Memory B cell (primary cell): Measurements from ENCODE around the gene EXOC6B.
A peak's percentile ranks its signal among the peaks of the same experiment; 100 is the strongest.

Experiments
- ATAC-seq: fragments of 150-1000 bp; cut with Tn5 transposase; 2 replicates; pipeline ENCODE4 v1.10.0; 2021; ENCODE audit warnings: low read depth, mild to moderate bottlenecking, moderate library complexity
- DNase-seq, 2 donors: peaks; one replicate each; pipeline ENCODE4 v3.0.0; 2022; ENCODE audit warnings: low spot score in 2 of 2
- H3K27ac Mint-ChIP-seq: one replicate; pipeline ENCODE4 v1.8.0; 2022; ENCODE audit warnings: mild to moderate bottlenecking, moderate library complexity, mixed read lengths
- H3K27me3 Mint-ChIP-seq: one replicate; pipeline ENCODE4 v1.8.0; 2022; ENCODE audit warnings: mixed read lengths
- H3K36me3 Mint-ChIP-seq: one replicate; pipeline ENCODE4 v1.8.0; 2022; ENCODE audit warnings: mild to moderate bottlenecking, mixed read lengths
- H3K4me1 Mint-ChIP-seq: one replicate; pipeline ENCODE4 v1.8.0; 2022; ENCODE audit warnings: mixed read lengths
- H3K4me3 Mint-ChIP-seq: one replicate; pipeline ENCODE4 v1.8.0; 2022; ENCODE audit warnings: mild to moderate bottlenecking, moderate library complexity, mixed read lengths
- H3K9me3 Mint-ChIP-seq: one replicate; pipeline ENCODE4 v1.8.0; 2022; ENCODE audit warnings: mixed read lengths

Gene EXOC6B

GRCh38 chr2:72825257-72826155 is at the start of gene EXOC6B:
TSS of gene EXOC6B (minus strand) at chr2:72826033.
- peaks cover 31% of the 10 kb centered on the region for H3K4me1 Mint-ChIP-seq
- H3K36me3 Mint-ChIP-seq: no peaks in the 10 kb centered on the region
- peak; percentile 73 to 78 for DNase-seq

GRCh38 chr2:72871880-72872279 is 46.0 kb upstream of the EXOC6B start:
- DNase-seq: no peak
- H3K4me3 Mint-ChIP-seq: no peak overlapping the region
- H3K36me3 Mint-ChIP-seq: no peaks in the 10 kb centered on the region
- peaks cover 10% of the 10 kb centered on the region for H3K27me3 Mint-ChIP-seq
- ATAC-seq: no peak
- no peak overlapping the region for H3K27ac Mint-ChIP-seq
- H3K4me1 Mint-ChIP-seq: no peaks in the 10 kb centered on the region
- peaks cover 8% of the 10 kb centered on the region for H3K9me3 Mint-ChIP-seq

More at GRCh38 chr2:72825257-72826155, at the start of gene EXOC6B:
- Mint-ChIP-seq H3K27ac (peak within 1 kb of the TSS; percentile 89), H3K27me3 (peaks cover 4% of the 10 kb centered on the region), H3K9me3 (no peaks in the 10 kb centered on the region), H3K4me3 (peak within 1 kb of the TSS; percentile 95)
- peak; percentile 87 for ATAC-seq

- ATAC-seq (no peak), DNase-seq (no peak)
- no peaks in the 10 kb centered on the region for H3K4me1 Mint-ChIP-seq
- no peak overlapping the region for H3K4me3 Mint-ChIP-seq
- no peak overlapping the region for H3K27ac Mint-ChIP-seq
- H3K27me3 Mint-ChIP-seq: peaks cover 12% of the 10 kb centered on the region
- peaks cover 8% of the 10 kb centered on the region for H3K9me3 Mint-ChIP-seq
- no peaks in the 10 kb centered on the region for H3K36me3 Mint-ChIP-seq
These were observed 45.2 kb upstream of the EXOC6B start for GRCh38 chr2:72871060-72871459.

- DNase-seq (no peak), ATAC-seq (no peak)
- Mint-ChIP-seq H3K4me1 (peaks cover 9% of the 10 kb centered on the region), H3K36me3 (no peaks in the 10 kb centered on the region), H3K27ac (no peak overlapping the region), H3K27me3 (peaks cover 20% of the 10 kb centered on the region), H3K4me3 (no peak overlapping the region), H3K9me3 (no peaks in the 10 kb centered on the region)
These were observed 38.7 kb upstream of the EXOC6B start for GRCh38 chr2:72864500-72864899.

- no peak for DNase-seq
- ATAC-seq: no peak
- H3K27ac Mint-ChIP-seq: no peak overlapping the region
- peaks cover 19% of the 10 kb centered on the region for H3K27me3 Mint-ChIP-seq
- peaks cover 9% of the 10 kb centered on the region for H3K4me1 Mint-ChIP-seq
- H3K9me3 Mint-ChIP-seq: no peaks in the 10 kb centered on the region
- no peak overlapping the region for H3K4me3 Mint-ChIP-seq
- H3K36me3 Mint-ChIP-seq: no peaks in the 10 kb centered on the region
These were observed 37.2 kb upstream of the EXOC6B start for GRCh38 chr2:72863046-72863445.

- H3K4me3 Mint-ChIP-seq: peak overlapping the region; percentile 72
- no peak overlapping the region for H3K27ac Mint-ChIP-seq
- DNase-seq (peak; percentile 84 to 89), ATAC-seq (peak; percentile 89)
- H3K4me1 Mint-ChIP-seq: peaks cover 9% of the 10 kb centered on the region
- no peaks in the 10 kb centered on the region for H3K9me3 Mint-ChIP-seq
- peaks cover 21% of the 10 kb centered on the region for H3K27me3 Mint-ChIP-seq
- no peaks in the 10 kb centered on the region for H3K36me3 Mint-ChIP-seq
These were observed 36.6 kb upstream of the EXOC6B start for GRCh38 chr2:72862239-72862988.

- Mint-ChIP-seq H3K27ac (no peak overlapping the region), H3K27me3 (peaks cover 25% of the 10 kb centered on the region), H3K9me3 (no peaks in the 10 kb centered on the region), H3K36me3 (no peaks in the 10 kb centered on the region), H3K4me3 (no peak overlapping the region), H3K4me1 (peaks cover 9% of the 10 kb centered on the region)
- DNase-seq (peak; percentile 43 to 58), ATAC-seq (peak; percentile 77)
These were observed 34.0 kb upstream of the EXOC6B start for GRCh38 chr2:72859831-72860262.

GRCh38 chr2:72851333-72851732 is 25.5 kb upstream of the EXOC6B start:
- Mint-ChIP-seq H3K27ac (no peak overlapping the region), H3K36me3 (no peaks in the 10 kb centered on the region)

GRCh38 chr2:72849138-72849462 is 23.3 kb upstream of the EXOC6B start:
- DNase-seq (no peak), ATAC-seq (no peak)
- no peaks in the 10 kb centered on the region for H3K9me3 Mint-ChIP-seq
- no peaks in the 10 kb centered on the region for H3K36me3 Mint-ChIP-seq
- no peaks in the 10 kb centered on the region for H3K4me1 Mint-ChIP-seq
- H3K4me3 Mint-ChIP-seq: no peak overlapping the region
- no peak overlapping the region for H3K27ac Mint-ChIP-seq
- peaks cover 3% of the 10 kb centered on the region for H3K27me3 Mint-ChIP-seq

More at GRCh38 chr2:72851333-72851732, 25.5 kb upstream of the EXOC6B start:
- ATAC-seq (no peak), DNase-seq (no peak)
- H3K4me1 Mint-ChIP-seq: no peaks in the 10 kb centered on the region
- H3K9me3 Mint-ChIP-seq: no peaks in the 10 kb centered on the region
- H3K27me3 Mint-ChIP-seq: peaks cover 12% of the 10 kb centered on the region
- no peak overlapping the region for H3K4me3 Mint-ChIP-seq

- Mint-ChIP-seq H3K27ac (no peak overlapping the region), H3K9me3 (no peaks in the 10 kb centered on the region), H3K27me3 (peaks cover 4% of the 10 kb centered on the region), H3K4me1 (no peaks in the 10 kb centered on the region), H3K4me3 (no peak overlapping the region), H3K36me3 (no peaks in the 10 kb centered on the region)
- no peak for DNase-seq
- no peak for ATAC-seq
These were observed 22.8 kb upstream of the EXOC6B start for GRCh38 chr2:72848436-72849137.

GRCh38 chr2:72847534-72848315 is 21.9 kb upstream of the EXOC6B start:
- no peak for ATAC-seq
- H3K36me3 Mint-ChIP-seq: no peaks in the 10 kb centered on the region
- no peak overlapping the region for H3K4me3 Mint-ChIP-seq
- DNase-seq: no peak
- H3K27me3 Mint-ChIP-seq: peaks cover 7% of the 10 kb centered on the region
- H3K27ac Mint-ChIP-seq: no peak overlapping the region
- no peaks in the 10 kb centered on the region for H3K9me3 Mint-ChIP-seq
- no peaks in the 10 kb centered on the region for H3K4me1 Mint-ChIP-seq

GRCh38 chr2:72846171-72847095 is 20.6 kb upstream of the EXOC6B start:
- H3K4me1 Mint-ChIP-seq: no peaks in the 10 kb centered on the region
- H3K9me3 Mint-ChIP-seq: no peaks in the 10 kb centered on the region
- ATAC-seq: peak; percentile 75
- H3K4me3 Mint-ChIP-seq: no peak overlapping the region
- no peak for DNase-seq
- no peaks in the 10 kb centered on the region for H3K36me3 Mint-ChIP-seq
- H3K27ac Mint-ChIP-seq: no peak overlapping the region
- peaks cover 10% of the 10 kb centered on the region for H3K27me3 Mint-ChIP-seq
